K562 (cell line): ENCODE data around the gene SMIM30. TPM values are rescaled to one million over a fixed set of nuclear protein-coding genes. Genes with fewer than 3 reads are reported as not detected.
A peak's percentile ranks its signal among the peaks of the same experiment; 100 is the strongest.

Source experiments
- FOXM1 ChIP-seq, 2 experiments: fragments of 450-650 bp in 1 of 2; sonication (generic) in 1 of 2; formaldehyde crosslinking in 1 of 2; IDR thresholded peaks; 2 replicates each; pipeline versions ENCODE4 v1.6.1 to v1.9.0; 2017 to 2022; ENCODE audit warnings: low read depth in 2 of 2, mild to moderate bottlenecking in 2 of 2, missing genetic modification reagents in 1 of 2, moderate library complexity in 1 of 2
- GABPB1 ChIP-seq: sonication (generic); formaldehyde crosslinking; IDR thresholded peaks from 2 replicates; pipeline ENCODE4 v1.8.0; 2022; ENCODE audit warnings: mild to moderate bottlenecking, missing genetic modification reagents
- HNRNPK ChIP-seq: fragments of 200-400 bp; formaldehyde crosslinking; IDR thresholded peaks from one replicate; pipeline ENCODE4 v1.6.1; 2018; ENCODE audit warnings: mild to moderate bottlenecking, low read depth, low read length; ENCODE audit not compliant: poor library complexity, severe bottlenecking
- KAT2B ChIP-seq: IDR thresholded peaks from one replicate; pipeline ENCODE4 v1.6.1; 2012; ENCODE audit warnings: low read depth, mild to moderate bottlenecking, control low read depth, inconsistent platforms, low read length, moderate library complexity
- PPARD ChIP-seq: fragments of 250-450 bp; sonication (Bioruptor Pico); IDR thresholded peaks from 2 replicates; pipeline ENCODE4 v1.8.0; 2022; ENCODE audit warnings: inconsistent platforms, mild to moderate bottlenecking, moderate library complexity
- RBM39 ChIP-seq: fragments of 200-400 bp; formaldehyde crosslinking; optimal IDR thresholded peaks from 2 replicates; pipeline ENCODE3; 2018; ENCODE audit warnings: low read depth, low read length
- RFX1 ChIP-seq: fragments of 450-650 bp; IDR thresholded peaks from 2 replicates; pipeline ENCODE4 v1.6.1; 2016; ENCODE audit warnings: mild to moderate bottlenecking, moderate library complexity
- SETDB1 ChIP-seq: IDR thresholded peaks from one replicate; pipeline ENCODE4 v1.6.1; 2012; ENCODE audit warnings: low read length, control low read depth, inconsistent platforms
- SPI1 ChIP-seq: IDR thresholded peaks from 2 replicates; pipeline ENCODE4 v1.6.1; 2011; ENCODE audit warnings: low read depth, low read length, control low read depth, borderline replicate concordance
- TAL1 ChIP-seq: fragments of 450-650 bp; IDR thresholded peaks from 2 replicates; pipeline ENCODE4 v1.6.1; 2016; ENCODE audit warnings: mild to moderate bottlenecking
- TSC22D4 ChIP-seq: fragments of 450-650 bp; IDR thresholded peaks from 2 replicates; pipeline ENCODE4 v1.6.1; 2016; ENCODE audit warnings: missing genetic modification characterization, missing biosample characterization, control low read depth
- ZNF764 ChIP-seq: fragments of 250-450 bp; sonication (Bioruptor Pico); IDR thresholded peaks from 2 replicates; pipeline ENCODE4 v1.4.0; 2020; ENCODE audit warnings: low read depth, mild to moderate bottlenecking, moderate library complexity
- polyA plus RNA-seq, 8 experiments: library from polyadenylated mRNA; depleted of rRNA in 4 of 8; stranded (reverse) in 5 of 8; unstranded in 3 of 8; fragments of >200 nt; fragmentation: Nextera tagmentation in 2 of 8; fragmentation: Illumina TruSeq in 1 of 8; extraction: Ambion mirVana in 2 of 8; extraction: Trizol in 1 of 8; gene quantifications; 2 replicates each; pipeline versions ENCODE4 v1.2.1 to v1.2.3, GENCODE V29; 2011 to 2014; ENCODE audit warnings: inconsistent platforms in 1 of 8, missing spikeins in 1 of 8
- total RNA-seq, 7 experiments: library from RNA; depleted of rRNA in 6 of 7; stranded (reverse); fragments of >200 nt in 6 of 7; fragmentation: Illumina TruSeq in 2 of 7; extraction: Trizol in 2 of 7; gene quantifications; 2 replicates each; pipeline versions ENCODE4 v1.2.1 to v1.2.3, GENCODE V29; 2011 to 2021; ENCODE audit warnings: low replicate concordance in 1 of 7
- TF ChIP-seq, protein P1 (sequence below): sonication (generic); formaldehyde crosslinking; IDR thresholded peaks from 2 replicates; pipeline ENCODE4 v1.8.1; 2023; ENCODE audit warnings: mild to moderate bottlenecking, missing genetic modification reagents
- TF ChIP-seq, protein P2 (sequence below): fragments of 250-450 bp; sonication (Bioruptor Pico); IDR thresholded peaks from 2 replicates; pipeline ENCODE4 v1.4.0; 2020; ENCODE audit warnings: mild to moderate bottlenecking
- TF ChIP-seq, protein P3 (sequence below): sonication (generic); formaldehyde crosslinking; IDR thresholded peaks from 2 replicates; pipeline ENCODE4 v1.8.0; 2023; ENCODE audit warnings: mild to moderate bottlenecking, missing genetic modification reagents
- TF ChIP-seq, protein P4 (sequence below), 3 experiments: IDR thresholded peaks in 2 of 3; conservative IDR thresholded peaks in 1 of 3; 2 replicates each; pipeline ENCODE4 v1.5.1; 2011 to 2012; ENCODE audit warnings: low read length in 3 of 3, mild to moderate bottlenecking in 3 of 3, control low read depth in 2 of 3, improper control_type of control experiment in 1 of 3, inconsistent platforms in 1 of 3, low read depth in 1 of 3, mixed read lengths in 1 of 3, moderate library complexity in 1 of 3; ENCODE audit not compliant: insufficient read depth in 2 of 3

The SMIM30 gene
- total and polyA plus RNA-seq, 9 of the 15 experiments (the other 6 are each of a cell fraction or from before 2014, with no cell fraction given): 161 to 891 (median 316) TPM

DNA sequence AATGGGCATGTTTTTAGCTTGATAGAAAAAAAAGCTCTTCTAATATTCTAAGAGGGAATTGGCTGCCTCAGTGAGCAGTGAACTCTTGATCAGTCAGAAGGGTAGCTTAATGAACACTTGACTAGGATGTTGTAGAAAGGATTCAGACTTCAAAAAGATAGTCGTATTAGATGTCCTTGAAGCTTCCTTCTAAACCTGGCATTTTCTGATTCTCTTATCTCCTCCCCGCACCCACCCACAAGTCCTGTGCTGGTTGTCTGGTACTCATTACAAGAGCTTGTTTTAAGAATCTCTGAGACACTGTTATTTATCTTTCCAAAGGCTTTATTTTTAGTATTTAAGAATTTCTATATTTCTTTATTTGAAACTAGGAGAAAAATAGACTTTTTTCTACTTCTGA is 7.4 kb upstream of the SMIM30 start (continued):
- peak; percentile 75 for TF ChIP-seq TAL1
- TF ChIP-seq HNRNPK: no peak
- TF ChIP-seq FOXM1 (IDR thresholded peaks at IDR 0.05; ENCODE audit: low read depth): 0 out of 2 replicates have a peak, but pooled peaks have one; percentile 27
- no peak for TF ChIP-seq FOXM1 (CRISPR knock-in tag; IDR thresholded peaks at IDR 0.05; ENCODE audit: low read depth)
- TF ChIP-seq, protein P1, sequence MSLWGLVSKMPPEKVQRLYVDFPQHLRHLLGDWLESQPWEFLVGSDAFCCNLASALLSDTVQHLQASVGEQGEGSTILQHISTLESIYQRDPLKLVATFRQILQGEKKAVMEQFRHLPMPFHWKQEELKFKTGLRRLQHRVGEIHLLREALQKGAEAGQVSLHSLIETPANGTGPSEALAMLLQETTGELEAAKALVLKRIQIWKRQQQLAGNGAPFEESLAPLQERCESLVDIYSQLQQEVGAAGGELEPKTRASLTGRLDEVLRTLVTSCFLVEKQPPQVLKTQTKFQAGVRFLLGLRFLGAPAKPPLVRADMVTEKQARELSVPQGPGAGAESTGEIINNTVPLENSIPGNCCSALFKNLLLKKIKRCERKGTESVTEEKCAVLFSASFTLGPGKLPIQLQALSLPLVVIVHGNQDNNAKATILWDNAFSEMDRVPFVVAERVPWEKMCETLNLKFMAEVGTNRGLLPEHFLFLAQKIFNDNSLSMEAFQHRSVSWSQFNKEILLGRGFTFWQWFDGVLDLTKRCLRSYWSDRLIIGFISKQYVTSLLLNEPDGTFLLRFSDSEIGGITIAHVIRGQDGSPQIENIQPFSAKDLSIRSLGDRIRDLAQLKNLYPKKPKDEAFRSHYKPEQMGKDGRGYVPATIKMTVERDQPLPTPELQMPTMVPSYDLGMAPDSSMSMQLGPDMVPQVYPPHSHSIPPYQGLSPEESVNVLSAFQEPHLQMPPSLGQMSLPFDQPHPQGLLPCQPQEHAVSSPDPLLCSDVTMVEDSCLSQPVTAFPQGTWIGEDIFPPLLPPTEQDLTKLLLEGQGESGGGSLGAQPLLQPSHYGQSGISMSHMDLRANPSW (CRISPR knock-in tag): no peak
- no peak for TF ChIP-seq TSC22D4 (tag)
- TF ChIP-seq, protein P2, sequence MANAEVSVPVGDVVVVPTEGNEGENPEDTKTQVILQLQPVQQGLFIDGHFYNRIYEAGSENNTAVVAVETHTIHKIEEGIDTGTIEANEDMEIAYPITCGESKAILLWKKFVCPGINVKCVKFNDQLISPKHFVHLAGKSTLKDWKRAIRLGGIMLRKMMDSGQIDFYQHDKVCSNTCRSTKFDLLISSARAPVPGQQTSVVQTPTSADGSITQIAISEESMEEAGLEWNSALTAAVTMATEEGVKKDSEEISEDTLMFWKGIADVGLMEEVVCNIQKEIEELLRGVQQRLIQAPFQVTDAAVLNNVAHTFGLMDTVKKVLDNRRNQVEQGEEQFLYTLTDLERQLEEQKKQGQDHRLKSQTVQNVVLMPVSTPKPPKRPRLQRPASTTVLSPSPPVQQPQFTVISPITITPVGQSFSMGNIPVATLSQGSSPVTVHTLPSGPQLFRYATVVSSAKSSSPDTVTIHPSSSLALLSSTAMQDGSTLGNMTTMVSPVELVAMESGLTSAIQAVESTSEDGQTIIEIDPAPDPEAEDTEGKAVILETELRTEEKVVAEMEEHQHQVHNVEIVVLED (CRISPR knock-in tag): no peak
- no peak for TF ChIP-seq SPI1
- no peak for TF ChIP-seq RFX1
- no peak for TF ChIP-seq GABPB1 (CRISPR knock-in tag)
- TF ChIP-seq SETDB1: no peak
- TF ChIP-seq RBM39: no peak
- TF ChIP-seq, protein P3, sequence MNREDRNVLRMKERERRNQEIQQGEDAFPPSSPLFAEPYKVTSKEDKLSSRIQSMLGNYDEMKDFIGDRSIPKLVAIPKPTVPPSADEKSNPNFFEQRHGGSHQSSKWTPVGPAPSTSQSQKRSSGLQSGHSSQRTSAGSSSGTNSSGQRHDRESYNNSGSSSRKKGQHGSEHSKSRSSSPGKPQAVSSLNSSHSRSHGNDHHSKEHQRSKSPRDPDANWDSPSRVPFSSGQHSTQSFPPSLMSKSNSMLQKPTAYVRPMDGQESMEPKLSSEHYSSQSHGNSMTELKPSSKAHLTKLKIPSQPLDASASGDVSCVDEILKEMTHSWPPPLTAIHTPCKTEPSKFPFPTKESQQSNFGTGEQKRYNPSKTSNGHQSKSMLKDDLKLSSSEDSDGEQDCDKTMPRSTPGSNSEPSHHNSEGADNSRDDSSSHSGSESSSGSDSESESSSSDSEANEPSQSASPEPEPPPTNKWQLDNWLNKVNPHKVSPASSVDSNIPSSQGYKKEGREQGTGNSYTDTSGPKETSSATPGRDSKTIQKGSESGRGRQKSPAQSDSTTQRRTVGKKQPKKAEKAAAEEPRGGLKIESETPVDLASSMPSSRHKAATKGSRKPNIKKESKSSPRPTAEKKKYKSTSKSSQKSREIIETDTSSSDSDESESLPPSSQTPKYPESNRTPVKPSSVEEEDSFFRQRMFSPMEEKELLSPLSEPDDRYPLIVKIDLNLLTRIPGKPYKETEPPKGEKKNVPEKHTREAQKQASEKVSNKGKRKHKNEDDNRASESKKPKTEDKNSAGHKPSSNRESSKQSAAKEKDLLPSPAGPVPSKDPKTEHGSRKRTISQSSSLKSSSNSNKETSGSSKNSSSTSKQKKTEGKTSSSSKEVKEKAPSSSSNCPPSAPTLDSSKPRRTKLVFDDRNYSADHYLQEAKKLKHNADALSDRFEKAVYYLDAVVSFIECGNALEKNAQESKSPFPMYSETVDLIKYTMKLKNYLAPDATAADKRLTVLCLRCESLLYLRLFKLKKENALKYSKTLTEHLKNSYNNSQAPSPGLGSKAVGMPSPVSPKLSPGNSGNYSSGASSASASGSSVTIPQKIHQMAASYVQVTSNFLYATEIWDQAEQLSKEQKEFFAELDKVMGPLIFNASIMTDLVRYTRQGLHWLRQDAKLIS (CRISPR knock-in tag): no peak
- TF ChIP-seq, protein P4, sequence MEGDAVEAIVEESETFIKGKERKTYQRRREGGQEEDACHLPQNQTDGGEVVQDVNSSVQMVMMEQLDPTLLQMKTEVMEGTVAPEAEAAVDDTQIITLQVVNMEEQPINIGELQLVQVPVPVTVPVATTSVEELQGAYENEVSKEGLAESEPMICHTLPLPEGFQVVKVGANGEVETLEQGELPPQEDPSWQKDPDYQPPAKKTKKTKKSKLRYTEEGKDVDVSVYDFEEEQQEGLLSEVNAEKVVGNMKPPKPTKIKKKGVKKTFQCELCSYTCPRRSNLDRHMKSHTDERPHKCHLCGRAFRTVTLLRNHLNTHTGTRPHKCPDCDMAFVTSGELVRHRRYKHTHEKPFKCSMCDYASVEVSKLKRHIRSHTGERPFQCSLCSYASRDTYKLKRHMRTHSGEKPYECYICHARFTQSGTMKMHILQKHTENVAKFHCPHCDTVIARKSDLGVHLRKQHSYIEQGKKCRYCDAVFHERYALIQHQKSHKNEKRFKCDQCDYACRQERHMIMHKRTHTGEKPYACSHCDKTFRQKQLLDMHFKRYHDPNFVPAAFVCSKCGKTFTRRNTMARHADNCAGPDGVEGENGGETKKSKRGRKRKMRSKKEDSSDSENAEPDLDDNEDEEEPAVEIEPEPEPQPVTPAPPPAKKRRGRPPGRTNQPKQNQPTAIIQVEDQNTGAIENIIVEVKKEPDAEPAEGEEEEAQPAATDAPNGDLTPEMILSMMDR (IDR thresholded peaks at IDR 0.05 in 2 of 3, conservative IDR thresholded peaks at IDR 0.05 in 1 of 3; ENCODE audit: insufficient read depth in 2 of 3, low read depth in 1 of 3, low read length in 3 of 3): no peak
- TF ChIP-seq KAT2B: no peak
- TF ChIP-seq ZNF764 (CRISPR knock-in tag): no peak
- no peak for TF ChIP-seq PPARD (CRISPR knock-in tag)
